HepG2 (cell line): Measurements from ENCODE around the gene ATP4A. TPM values are rescaled to one million over a fixed set of nuclear protein-coding genes. Genes with fewer than 3 reads are reported as not detected.

ENCODE experiments used
- ASH2L ChIP-seq: fragments of 300-600, 200-600 bp; sonication (generic); IDR thresholded peaks from 2 replicates; pipeline ENCODE4 v1.7.0; 2017; ENCODE audit warnings: low read depth, mild to moderate bottlenecking, moderate library complexity, mixed read lengths, low read length; ENCODE audit not compliant: insufficient read length
- CEBPG ChIP-seq: IDR thresholded peaks from 2 replicates; pipeline ENCODE4 v1.6.1; 2016
- FUBP1 ChIP-seq: sonication (generic); formaldehyde crosslinking; IDR thresholded peaks from 2 replicates; pipeline ENCODE4 v1.5.1; 2020; ENCODE audit warnings: missing genetic modification reagents, mild to moderate bottlenecking, borderline replicate concordance
- KAT8 ChIP-seq: IDR thresholded peaks from 2 replicates; pipeline ENCODE4 v1.6.1; 2016; ENCODE audit warnings: missing genetic modification reagents, missing compliant biosample characterization
- KDM5B ChIP-seq: sonication (generic); formaldehyde crosslinking; IDR thresholded peaks from 2 replicates; pipeline ENCODE4 v1.4.0; 2020; ENCODE audit warnings: missing genetic modification reagents, mild to moderate bottlenecking, borderline replicate concordance
- KLF11 ChIP-seq: IDR thresholded peaks from 2 replicates; pipeline ENCODE4 v1.6.1; 2016; ENCODE audit warnings: missing compliant biosample characterization
- PBX3 ChIP-seq: sonication (generic); formaldehyde crosslinking; IDR thresholded peaks from 2 replicates; pipeline ENCODE4 v1.8.1; 2023; ENCODE audit warnings: missing genetic modification reagents, inconsistent platforms, borderline replicate concordance
- PRPF4 ChIP-seq: fragments of 200-400 bp; formaldehyde crosslinking; IDR thresholded peaks from 2 replicates; pipeline ENCODE4 v1.6.1; 2016; ENCODE audit warnings: low read length, low read depth; ENCODE audit not compliant: poor library complexity, severe bottlenecking
- RBM22 ChIP-seq: fragments of 200-400 bp; formaldehyde crosslinking; optimal IDR thresholded peaks from 2 replicates; pipeline ENCODE3; 2017; ENCODE audit warnings: mild to moderate bottlenecking, low read length, moderate library complexity
- ZBTB34 ChIP-seq: sonication (generic); formaldehyde crosslinking; IDR thresholded peaks from 2 replicates; pipeline ENCODE4 v1.8.0; 2022; ENCODE audit warnings: mild to moderate bottlenecking, missing genetic modification reagents
- ZFP37 ChIP-seq: sonication (generic); formaldehyde crosslinking; IDR thresholded peaks from 2 replicates; pipeline ENCODE4 v1.4.0; 2020; ENCODE audit warnings: missing genetic modification reagents, borderline replicate concordance
- ZMYM4 ChIP-seq: sonication (generic); formaldehyde crosslinking; IDR thresholded peaks from 2 replicates; pipeline ENCODE4 v1.8.1; 2023; ENCODE audit warnings: mild to moderate bottlenecking, missing genetic modification reagents
- ZNF121 ChIP-seq: sonication (generic); formaldehyde crosslinking; IDR thresholded peaks from 2 replicates; pipeline ENCODE4 v1.5.0; 2020; ENCODE audit warnings: mild to moderate bottlenecking, missing genetic modification reagents
- ZNF160 ChIP-seq: sonication (generic); formaldehyde crosslinking; IDR thresholded peaks from 2 replicates; pipeline ENCODE4 v1.8.0; 2022; ENCODE audit warnings: mild to moderate bottlenecking, inconsistent platforms, missing genetic modification reagents
- ZNF530 ChIP-seq: sonication (generic); formaldehyde crosslinking; IDR thresholded peaks from 2 replicates; pipeline ENCODE4 v1.5.0; 2020; ENCODE audit warnings: low read depth, mild to moderate bottlenecking, missing genetic modification reagents
- ZNF629 ChIP-seq: sonication (generic); formaldehyde crosslinking; conservative IDR thresholded peaks from 2 replicates; pipeline ENCODE4 v1.5.0; 2020; ENCODE audit warnings: missing genetic modification reagents
- polyA plus RNA-seq, 8 experiments: library from polyadenylated mRNA; depleted of rRNA in 3 of 8; stranded (reverse) in 7 of 8; unstranded in 1 of 8; fragments of >200 nt; fragmentation: Illumina TruSeq in 4 of 8; extraction: Trizol in 4 of 8; gene quantifications; 2 replicates each; pipeline versions ENCODE4 v1.2.1 to v1.2.3, GENCODE V29; 2011 to 2016; ENCODE audit warnings: low read depth in 4 of 8, missing spikeins in 1 of 8, mixed read lengths in 1 of 8; ENCODE audit not compliant: insufficient read depth in 1 of 8
- total RNA-seq, 5 experiments: library from RNA; depleted of rRNA; stranded (reverse); fragments of >200 nt; fragmentation: Illumina TruSeq; extraction: Trizol; gene quantifications; 2 replicates each; pipeline ENCODE4 v1.2.3, GENCODE V29; 2016; ENCODE audit warnings: low read depth in 1 of 5
- TF ChIP-seq, protein P1 (sequence below): sonication (generic); formaldehyde crosslinking; conservative IDR thresholded peaks from 2 replicates; pipeline ENCODE4 v1.4.0; 2020; ENCODE audit warnings: missing genetic modification reagents
- TF ChIP-seq, protein P2 (sequence below): sonication (generic); formaldehyde crosslinking; IDR thresholded peaks from 2 replicates; pipeline ENCODE4 v1.4.0; 2020; ENCODE audit warnings: missing genetic modification reagents

The ATP4A gene
- total and polyA plus RNA-seq, 2 of the 13 experiments (the other 11 are each of a cell fraction or from before 2014, with no cell fraction given) = 0.08 to 0.11 TPM

DNA sequence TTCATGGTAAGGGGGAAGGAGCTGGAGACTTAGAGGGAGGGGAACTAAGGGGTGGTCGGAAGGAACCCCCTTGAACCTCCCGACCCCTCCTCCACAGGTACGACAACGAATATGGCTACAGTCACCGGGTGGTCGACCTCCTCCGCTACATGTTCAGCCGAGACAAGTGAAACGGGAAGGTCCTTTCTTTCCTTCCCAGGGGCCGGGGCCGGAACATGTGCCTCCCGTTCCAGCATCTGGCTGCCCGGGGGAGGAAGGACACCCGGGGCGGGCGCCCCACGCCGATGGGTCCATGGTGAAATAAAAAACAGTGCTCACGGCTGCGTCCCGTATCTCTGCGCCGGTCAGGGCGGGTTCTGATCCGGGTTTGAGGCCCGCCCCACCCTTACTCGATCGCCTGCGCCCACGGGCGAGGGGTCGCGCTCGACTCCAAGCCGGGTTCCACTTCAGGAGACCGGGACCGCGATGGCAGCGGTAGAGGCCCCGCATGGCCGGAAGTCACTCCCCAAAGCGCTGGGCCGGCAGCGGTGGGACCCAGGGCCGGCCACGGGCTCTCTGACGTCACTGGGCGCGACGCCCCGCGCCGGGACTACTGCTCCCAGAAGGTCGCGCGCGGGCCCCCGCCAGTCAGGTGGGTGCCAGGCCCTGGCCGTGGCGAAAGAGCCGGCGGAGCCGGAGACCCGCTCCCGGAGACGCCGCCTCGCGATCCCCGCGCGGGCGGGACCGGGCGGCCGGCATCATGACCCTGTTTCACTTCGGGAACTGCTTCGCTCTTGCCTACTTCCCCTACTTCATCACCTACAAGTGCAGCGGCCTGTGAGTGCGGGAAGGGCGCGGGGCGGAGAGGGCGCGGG is 18.2 kb downstream of the ATP4A start, which contains the start of gene TMEM147 (continued):
- TF ChIP-seq, protein P1, sequence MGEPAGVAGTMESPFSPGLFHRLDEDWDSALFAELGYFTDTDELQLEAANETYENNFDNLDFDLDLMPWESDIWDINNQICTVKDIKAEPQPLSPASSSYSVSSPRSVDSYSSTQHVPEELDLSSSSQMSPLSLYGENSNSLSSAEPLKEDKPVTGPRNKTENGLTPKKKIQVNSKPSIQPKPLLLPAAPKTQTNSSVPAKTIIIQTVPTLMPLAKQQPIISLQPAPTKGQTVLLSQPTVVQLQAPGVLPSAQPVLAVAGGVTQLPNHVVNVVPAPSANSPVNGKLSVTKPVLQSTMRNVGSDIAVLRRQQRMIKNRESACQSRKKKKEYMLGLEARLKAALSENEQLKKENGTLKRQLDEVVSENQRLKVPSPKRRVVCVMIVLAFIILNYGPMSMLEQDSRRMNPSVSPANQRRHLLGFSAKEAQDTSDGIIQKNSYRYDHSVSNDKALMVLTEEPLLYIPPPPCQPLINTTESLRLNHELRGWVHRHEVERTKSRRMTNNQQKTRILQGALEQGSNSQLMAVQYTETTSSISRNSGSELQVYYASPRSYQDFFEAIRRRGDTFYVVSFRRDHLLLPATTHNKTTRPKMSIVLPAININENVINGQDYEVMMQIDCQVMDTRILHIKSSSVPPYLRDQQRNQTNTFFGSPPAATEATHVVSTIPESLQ (CRISPR knock-in tag) = no peak
- TF ChIP-seq ZBTB34 (CRISPR knock-in tag) (peak; percentile 64; the same call in 1 of the 2 replicates), ZNF121 (CRISPR knock-in tag) (no peak), ASH2L (peak; percentile 77), RBM22 (no peak), ZNF530 (CRISPR knock-in tag) (no peak), CEBPG (CRISPR knock-in tag) (no peak), FUBP1 (CRISPR knock-in tag) (no peak), ZNF160 (CRISPR knock-in tag) (no peak), ZMYM4 (CRISPR knock-in tag) (peak; percentile 92), PBX3 (CRISPR knock-in tag) (peak; percentile 85; the same call in 1 of the 2 replicates), KLF11 (CRISPR knock-in tag) (no peak), KDM5B (CRISPR knock-in tag) (peak; percentile 81; the same call in 1 of the 2 replicates), KAT8 (CRISPR knock-in tag) (peak; percentile 92), ZNF629 (CRISPR knock-in tag) (no peak), PRPF4 (no peak), ZFP37 (CRISPR knock-in tag) (0 out of 2 replicates have a peak, but pooled peaks have one; percentile 49)
- TF ChIP-seq, protein P2, sequence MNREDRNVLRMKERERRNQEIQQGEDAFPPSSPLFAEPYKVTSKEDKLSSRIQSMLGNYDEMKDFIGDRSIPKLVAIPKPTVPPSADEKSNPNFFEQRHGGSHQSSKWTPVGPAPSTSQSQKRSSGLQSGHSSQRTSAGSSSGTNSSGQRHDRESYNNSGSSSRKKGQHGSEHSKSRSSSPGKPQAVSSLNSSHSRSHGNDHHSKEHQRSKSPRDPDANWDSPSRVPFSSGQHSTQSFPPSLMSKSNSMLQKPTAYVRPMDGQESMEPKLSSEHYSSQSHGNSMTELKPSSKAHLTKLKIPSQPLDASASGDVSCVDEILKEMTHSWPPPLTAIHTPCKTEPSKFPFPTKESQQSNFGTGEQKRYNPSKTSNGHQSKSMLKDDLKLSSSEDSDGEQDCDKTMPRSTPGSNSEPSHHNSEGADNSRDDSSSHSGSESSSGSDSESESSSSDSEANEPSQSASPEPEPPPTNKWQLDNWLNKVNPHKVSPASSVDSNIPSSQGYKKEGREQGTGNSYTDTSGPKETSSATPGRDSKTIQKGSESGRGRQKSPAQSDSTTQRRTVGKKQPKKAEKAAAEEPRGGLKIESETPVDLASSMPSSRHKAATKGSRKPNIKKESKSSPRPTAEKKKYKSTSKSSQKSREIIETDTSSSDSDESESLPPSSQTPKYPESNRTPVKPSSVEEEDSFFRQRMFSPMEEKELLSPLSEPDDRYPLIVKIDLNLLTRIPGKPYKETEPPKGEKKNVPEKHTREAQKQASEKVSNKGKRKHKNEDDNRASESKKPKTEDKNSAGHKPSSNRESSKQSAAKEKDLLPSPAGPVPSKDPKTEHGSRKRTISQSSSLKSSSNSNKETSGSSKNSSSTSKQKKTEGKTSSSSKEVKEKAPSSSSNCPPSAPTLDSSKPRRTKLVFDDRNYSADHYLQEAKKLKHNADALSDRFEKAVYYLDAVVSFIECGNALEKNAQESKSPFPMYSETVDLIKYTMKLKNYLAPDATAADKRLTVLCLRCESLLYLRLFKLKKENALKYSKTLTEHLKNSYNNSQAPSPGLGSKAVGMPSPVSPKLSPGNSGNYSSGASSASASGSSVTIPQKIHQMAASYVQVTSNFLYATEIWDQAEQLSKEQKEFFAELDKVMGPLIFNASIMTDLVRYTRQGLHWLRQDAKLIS (CRISPR knock-in tag) = 0 out of 2 replicates have a peak, but pooled peaks have one; percentile 46
